ENCODE measurements around the gene DRAP1.

The DRAP1 gene

DNA sequence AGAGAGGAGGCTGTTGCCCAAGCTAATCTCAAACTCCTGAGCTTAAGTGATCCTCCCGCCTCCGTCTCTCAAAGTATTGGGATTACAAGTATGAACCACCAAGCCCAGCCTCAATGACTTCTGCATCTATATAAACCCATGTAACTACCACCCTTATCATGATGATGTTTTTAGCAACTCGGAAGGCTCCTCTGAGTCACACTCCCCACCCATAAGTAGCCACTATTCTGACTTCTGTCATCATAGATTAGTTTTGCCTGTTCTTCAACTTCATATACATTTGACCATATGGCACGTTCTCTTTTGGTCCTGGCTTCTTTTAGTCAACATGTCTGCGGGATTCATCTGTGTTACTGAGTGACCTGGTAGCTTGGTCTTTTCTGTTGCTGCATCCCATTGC lies 12.6 kb upstream of the DRAP1 start:
- no peak for DNase-seq

GRCh38 chr11:65907878-65908277 lies 11.3 kb upstream of the DRAP1 start:
- DNase-seq = no peak

DNA sequence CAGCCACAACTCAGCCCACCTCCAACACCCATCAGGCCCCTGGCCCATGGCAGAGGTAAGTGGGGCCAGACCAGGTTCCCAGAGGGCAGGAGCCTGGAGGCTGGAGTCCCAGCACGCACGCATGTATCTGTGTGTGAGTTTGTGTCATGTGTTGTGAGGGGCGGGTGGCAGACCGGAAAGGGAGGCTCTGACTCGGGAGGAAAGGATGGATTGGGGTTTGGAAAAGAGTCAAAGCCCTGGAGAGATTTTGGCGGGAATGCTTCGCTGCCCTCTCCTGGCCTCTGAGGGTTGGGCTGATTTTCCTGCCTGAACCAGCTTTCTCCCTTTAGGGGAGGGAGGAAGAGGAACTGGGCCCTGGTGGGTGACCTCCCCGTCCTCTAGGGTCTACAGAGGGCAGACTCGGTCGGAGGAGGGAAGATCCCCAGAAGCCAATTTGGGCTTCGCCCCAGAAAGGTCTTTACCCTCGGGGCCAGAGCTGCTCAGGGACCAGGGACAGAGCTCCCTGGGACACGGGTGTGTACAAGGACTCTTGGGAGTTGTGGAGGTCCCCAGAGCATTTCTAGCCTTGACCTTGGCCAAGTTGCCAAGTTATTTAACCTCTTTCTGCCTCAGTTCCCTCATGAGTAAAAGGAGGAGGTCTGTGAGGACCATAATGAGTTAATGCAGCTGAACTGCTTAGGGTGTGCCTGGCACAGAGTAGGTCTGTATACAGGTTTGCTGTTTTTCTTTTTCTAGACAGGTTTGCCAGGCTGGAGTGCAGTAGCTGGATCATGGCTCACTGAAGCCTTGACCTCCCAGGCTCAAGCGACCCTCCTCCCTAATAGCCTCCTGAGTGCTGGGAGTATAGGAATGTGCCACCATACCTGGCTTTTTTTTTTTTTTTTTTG lies 7.3 kb upstream of the DRAP1 start:
- DNase-seq = peak; percentile 75

DNA sequence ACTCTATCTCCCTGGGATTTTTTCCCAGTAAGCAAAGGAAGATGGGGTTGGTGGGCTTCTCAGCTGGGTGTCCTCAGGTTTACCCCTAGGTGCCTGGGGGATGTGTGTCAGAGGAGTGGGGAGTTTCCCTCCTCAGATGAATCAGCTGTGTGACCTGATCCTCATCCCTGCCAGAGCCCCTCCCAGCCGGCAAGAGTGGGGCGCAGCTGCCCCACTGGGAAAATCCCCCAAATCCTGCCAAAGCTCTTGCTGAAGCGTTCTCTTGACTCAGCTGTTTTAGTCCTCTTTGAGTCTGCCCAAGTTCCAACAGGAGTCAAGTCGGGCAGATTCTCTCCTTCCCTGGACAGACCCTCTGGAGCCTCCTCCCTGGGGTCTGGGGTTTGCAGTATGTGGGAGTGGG lies 6.4 kb upstream of the DRAP1 start:
- DNase-seq = no peak

DNA sequence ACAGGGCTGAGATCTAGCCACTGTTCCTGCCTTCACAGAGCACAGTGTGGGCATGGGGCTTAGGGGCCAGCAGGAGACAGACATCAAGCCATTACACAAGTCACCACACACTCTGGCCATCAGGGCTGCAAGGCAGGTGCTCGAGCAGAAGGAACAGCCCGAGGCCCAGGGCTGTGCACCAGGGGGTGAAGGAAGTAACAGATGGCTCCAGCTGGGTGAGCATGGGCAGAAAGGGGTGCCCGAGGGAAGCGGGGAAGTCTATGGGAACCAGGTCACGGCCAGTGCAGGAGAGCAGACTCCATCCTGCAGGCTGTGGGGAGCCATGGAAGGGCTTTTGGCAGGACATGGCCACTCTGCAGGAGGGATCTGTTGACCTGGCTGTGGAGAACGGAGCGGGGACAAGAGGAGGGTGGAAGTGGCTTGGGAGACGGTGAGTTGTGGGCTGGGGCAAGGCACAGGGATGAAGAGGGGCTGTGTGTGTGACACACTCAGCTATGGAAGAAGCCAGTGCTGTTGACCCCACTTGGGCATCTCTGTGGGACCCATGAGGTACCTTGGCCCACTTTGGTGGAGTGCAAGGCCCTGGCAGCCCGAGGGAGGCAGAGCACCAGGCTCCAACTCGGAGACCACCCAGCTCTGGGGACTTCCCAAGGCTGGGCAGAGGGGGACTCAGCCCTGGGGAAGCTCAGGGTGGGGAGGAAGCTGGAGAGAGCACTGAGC lies 4.0 kb upstream of the DRAP1 start:
- DNase-seq = no peak

GRCh38 chr11:65915821-65916251 lies 3.4 kb upstream of the DRAP1 start:
- no peak for DNase-seq

DNA sequence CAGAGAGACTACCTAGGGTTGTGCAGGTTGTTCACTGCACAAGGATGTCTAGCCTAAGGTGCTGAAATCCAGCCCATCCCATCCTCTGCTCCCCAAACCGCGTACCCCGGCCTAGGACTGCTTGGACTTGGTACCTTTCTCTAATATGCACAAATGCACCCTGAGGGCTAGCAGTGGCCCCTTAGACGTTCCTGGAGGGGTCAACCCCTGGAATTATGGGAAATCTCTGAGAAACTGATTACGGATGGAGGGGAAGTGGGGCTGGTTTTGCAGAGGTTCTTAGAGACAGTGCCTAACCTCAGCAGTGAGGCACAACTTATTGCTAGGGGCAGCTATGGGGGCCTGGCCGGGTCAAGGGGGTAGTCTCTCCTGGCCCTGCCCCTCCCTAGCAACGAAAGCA lies 2.8 kb upstream of the DRAP1 start:
- DNase-seq = no peak

GRCh38 chr11:65917077-65917433 lies 2.2 kb upstream of the DRAP1 start:
- no peak for DNase-seq

GRCh38 chr11:65917434-65918210 lies 1.6 kb upstream of the DRAP1 start:
- DNase-seq = no peak

DNA sequence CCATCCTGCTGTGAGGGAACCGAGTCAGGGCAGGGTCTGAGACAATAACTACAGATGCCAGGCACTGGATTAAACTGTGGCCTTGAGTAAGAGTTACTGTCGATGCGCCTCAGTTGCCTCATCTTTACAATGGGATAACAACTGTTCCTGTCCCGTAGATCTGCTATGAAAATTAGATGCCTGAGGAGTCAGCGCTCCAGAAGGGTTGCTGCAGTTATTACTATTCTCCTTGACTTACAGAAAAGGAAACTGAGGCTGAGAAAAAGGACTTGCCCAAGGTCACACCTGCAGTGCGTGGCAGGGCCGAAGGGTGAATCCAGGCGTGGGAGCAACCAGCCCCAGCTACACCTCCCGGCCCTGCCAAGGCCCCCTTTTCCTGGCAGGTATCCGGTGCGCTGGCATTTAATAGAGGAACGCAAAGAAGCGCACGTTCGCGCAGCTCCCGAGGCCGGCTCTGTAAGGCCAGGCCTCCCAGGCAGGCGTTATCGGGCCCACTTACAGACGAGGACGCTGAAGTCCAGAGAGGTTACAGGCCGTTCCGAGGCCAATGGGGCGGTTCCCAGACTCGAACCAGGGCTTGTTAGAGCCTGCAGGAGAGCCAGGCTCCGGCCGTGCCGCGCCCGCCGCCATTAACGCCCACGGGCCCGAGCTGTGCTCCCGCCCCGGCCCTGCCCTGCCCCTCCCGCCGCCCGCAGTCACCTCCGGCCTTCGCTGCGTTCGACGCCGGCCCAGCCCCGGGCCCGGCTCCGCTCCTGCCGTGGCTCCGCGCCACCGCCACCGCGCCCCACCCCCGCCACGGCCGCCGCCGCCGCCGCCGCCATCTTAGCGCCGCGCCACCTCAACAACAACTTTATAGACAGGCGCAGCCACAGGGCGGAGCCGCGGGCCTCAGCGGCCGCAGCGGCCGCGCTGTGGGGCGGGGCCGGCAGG lies 750 bp upstream of the DRAP1 start, which contains the start of gene C11orf68:
Gene C11orf68 (minus strand): TSS at position 852 of the 930 bp plus-strand sequence. CDS start 31 bp downstream, at position 821.
- DNase-seq = no peak

DNA sequence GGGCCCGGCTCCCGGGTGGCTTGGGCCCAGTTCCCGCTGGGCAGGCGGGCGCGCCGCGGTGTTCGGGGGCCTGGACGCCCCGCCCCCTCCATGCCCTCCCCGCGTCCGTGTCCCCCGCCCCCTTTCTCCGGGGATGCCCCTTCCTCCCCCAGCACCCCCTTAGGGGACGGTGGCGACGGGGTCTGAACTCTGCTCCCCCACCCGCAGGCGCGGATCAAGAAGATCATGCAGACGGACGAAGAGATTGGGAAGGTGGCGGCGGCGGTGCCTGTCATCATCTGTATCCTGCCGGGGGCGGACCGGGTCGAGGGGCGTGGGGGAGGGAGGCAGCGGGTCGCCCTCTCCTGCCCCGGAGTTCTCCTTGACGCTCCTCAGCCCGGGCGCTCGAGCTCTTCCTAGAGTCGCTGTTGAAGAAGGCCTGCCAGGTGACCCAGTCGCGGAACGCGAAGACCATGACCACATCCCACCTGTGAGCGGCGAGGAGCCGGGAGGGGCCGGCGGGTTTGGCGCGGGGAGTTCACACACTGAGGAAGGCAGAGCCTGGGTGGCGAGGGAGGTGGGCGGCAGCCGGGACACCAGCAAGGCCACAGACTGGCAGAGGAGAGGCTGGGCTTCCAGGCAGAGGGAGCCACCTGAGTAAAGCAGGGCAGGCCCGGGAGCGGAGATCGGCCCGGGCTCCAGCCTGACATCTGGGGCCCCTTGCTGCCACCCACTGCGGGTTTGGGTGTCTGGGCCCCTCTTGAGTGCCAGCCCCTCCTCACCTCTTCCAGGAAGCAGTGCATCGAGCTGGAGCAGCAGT lies 546 bp downstream of the DRAP1 start:
- DNase-seq = peak; percentile 67

DNA sequence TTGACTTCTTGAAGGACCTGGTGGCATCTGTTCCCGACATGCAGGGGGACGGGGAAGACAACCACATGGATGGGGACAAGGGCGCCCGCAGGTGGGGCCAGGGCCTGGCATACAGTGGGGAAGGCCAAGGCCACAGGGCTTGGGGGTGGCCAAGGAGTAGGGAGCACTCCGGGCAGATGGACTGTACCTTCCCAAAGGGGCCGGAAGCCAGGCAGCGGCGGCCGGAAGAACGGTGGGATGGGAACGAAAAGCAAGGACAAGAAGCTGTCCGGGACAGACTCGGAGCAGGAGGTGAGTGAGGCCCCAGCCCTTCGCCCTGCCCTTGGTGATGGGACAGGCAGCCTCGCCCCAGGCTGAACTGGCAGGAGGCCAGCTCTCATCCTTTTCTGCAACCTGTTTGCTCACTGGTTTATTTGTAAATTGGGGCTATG lies 1.2 kb downstream of the DRAP1 start:
- no peak for DNase-seq

GRCh38 chr11:65921033-65921555 lies 1.9 kb downstream of the DRAP1 start:
- DNase-seq = no peak

DNA sequence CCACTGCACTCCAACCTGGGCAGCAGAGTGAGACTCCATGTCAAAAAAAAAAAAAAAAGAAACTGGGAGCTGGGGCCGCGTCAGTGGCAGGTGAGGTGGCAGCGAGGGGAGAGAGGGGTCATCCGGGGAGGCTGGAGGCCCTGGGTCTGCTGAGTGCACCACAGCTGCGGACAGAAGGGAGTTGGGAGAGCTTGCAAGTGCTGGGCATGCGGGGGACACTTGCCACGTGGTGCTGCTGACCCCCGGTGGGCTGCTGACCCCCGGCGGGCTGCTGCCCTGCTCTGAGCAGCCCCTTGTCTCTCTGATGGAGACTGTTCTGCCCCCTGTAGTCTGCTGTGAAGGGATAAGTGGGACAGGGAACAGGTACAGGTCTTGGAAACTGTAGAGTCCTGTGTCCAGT lies 2.6 kb downstream of the DRAP1 start:
- DNase-seq = no peak

DNA sequence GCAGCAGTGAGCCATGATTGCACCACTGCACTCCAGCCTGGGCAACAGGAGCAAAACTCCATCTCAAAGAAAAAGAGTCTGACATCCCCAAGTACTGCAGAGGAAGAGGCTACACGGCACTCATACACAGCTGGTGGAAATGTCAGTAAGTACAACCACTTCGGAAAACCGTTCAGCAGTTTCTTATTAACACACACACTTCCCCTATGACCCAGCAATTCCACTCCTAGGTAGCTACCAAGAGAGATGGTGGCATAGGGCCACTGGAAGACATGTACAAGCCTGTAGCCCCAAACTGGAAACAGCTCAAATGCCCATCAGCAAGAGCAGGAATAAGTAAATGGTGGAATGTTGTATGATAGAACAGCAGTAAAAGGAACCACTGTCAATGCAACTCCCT lies 3.3 kb downstream of the DRAP1 start:
- DNase-seq = no peak

GRCh38 chr11:65925397-65925796 lies 6.2 kb downstream of the DRAP1 start:
- DNase-seq = no peak

GRCh38 chr11:65927904-65928397 lies 8.7 kb downstream of the DRAP1 start:
- no peak for DNase-seq

DNA sequence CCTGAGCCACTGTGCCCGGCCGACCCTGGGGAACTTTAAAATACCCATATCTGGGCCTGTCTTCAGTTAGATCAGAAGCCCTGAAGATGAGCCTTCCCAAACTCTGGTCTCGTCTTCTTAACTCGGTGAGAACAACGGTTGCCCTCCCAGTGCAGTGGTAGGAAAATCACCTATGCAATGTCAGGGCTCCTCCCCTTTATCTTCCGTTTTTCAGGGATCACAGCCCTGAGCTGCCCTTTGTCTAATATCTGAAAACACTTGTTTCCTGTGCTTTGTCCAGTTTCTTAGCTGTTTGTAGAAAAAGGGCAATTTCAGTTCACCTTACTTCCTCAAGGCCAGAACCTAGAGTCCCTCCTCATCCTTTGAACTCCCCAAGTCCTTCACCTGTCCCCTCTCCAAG lies 9.4 kb downstream of the DRAP1 start:
- DNase-seq = no peak

DNA sequence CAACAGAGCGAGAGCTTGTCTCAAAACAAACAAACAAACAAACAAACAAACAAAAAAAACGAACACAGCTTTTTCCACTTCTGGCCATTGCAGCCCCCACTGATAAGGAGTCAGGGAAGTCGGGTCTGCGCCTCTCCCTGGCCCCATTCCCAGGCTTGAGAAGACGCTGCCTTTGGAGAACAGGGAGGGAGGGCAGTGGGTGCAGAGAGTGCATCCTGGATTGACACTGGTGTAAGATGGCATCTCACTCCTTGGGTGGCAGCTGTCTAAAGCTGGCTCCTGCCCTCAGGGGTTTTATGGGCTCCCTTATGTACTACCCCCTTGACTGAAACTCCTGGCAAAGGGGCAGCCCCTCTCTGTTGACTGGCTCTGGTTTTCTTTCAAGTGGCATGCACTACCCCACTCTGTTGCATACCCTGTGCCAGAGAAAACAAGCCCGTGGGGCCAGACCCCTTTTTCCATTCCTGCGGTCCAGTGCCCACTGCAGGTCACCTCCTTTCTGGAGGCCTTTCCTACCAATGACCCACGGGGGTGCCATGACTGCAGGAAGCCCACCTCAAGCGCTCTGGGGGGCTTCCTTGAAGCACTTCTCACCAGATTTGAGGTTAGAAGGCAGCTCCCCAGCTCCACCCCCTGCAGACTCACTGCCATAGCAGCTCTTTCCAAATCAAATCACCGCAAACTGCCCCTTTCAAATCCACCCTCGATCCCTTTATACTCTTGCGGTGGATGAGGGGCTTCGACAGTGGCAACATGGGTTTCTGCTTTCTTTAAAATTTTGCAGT lies 12.7 kb downstream of the DRAP1 start:
- no peak for DNase-seq

- no peak for DNase-seq
Observed at GRCh38 chr11:65932558-65932919, 13.3 kb downstream of the DRAP1 start.
